Stomach (tissue), 9 donors: ENCODE measurements around the gene PTPN4. TPM values are rescaled to one million over a fixed set of nuclear protein-coding genes. Genes with fewer than 3 reads are reported as not detected.
A peak's percentile ranks its signal among the peaks of the same experiment; 100 is the strongest.

Experiments used
- DNase-seq, 2 donors: peaks; one replicate each; pipeline versions ENCODE4 v3.0.0 to v3.0.0-alpha.2; 2013 to 2019
- H3K27ac ChIP-seq, 5 donors: fragments of 200-600 bp in 4 of 5; sonication (generic) in 4 of 5; one replicate each; pipeline ENCODE4 v1.5.1; 2013 to 2019; ENCODE audit warnings: mild to moderate bottlenecking in 1 of 5, moderate library complexity in 1 of 5
- H3K27me3 ChIP-seq, 3 donors: fragments of 200-600 bp; sonication (generic); one replicate each; pipeline ENCODE4 v1.5.1; 2017 to 2019; ENCODE audit warnings: mixed run types in 1 of 3
- H3K36me3 ChIP-seq, 4 donors: fragments of 200-600 bp; sonication (generic); 1 replicate in 3 of 4; 2 replicates in 1 of 4; pipeline ENCODE4 v1.5.1; 2016 to 2019
- H3K4me1 ChIP-seq, 4 donors: fragments of 200-600 bp; sonication (generic); one replicate each; pipeline ENCODE4 v1.5.1; 2016 to 2019
- H3K4me3 ChIP-seq, 4 donors: fragments of 200-600 bp; sonication (generic) in 3 of 4; one replicate each; pipeline ENCODE4 v1.5.1; 2016 to 2019; ENCODE audit warnings: mild to moderate bottlenecking in 1 of 4
- H3K9me3 ChIP-seq, 4 donors: fragments of 200-600 bp; sonication (generic); one replicate each; pipeline ENCODE4 v1.5.1; 2016 to 2019
- CTCF ChIP-seq, 7 experiments: fragments of 450-650 bp in 4 of 7; fragments of 200-600 bp in 3 of 7; sonication (generic) in 3 of 7; IDR thresholded peaks; one replicate each; pipeline ENCODE4 v1.5.1; 2016 to 2019; ENCODE audit warnings: antibody characterized with exemption in 7 of 7, control low read depth in 2 of 7, mild to moderate bottlenecking in 1 of 7
- EP300 ChIP-seq: sonication (generic); formaldehyde crosslinking; IDR thresholded peaks from one replicate; pipeline ENCODE4 v1.6.1; 2017; ENCODE audit warnings: antibody characterized with exemption
- POLR2A ChIP-seq, 4 donors: fragments of 450-650 bp; IDR thresholded peaks; one replicate each; pipeline ENCODE4 v1.6.1; 2016; ENCODE audit warnings: antibody characterized with exemption in 4 of 4, control low read depth in 2 of 4, mild to moderate bottlenecking in 1 of 4, moderate library complexity in 1 of 4
- POLR2AphosphoS5 ChIP-seq, 3 donors: sonication (generic); formaldehyde crosslinking; IDR thresholded peaks; one replicate each; pipeline ENCODE4 v1.6.1; 2016; ENCODE audit warnings: antibody characterized with exemption in 3 of 3
- WGBS, 5 donors: extraction: QIAGEN DNeasy Blood & Tissue Kit in 3 of 5; methylation state at CpG; one replicate each; pipeline versions ENCODE4 v1.1.5 to v1.1.7; 2013 to 2018; 5-methylcytosine and 5-hydroxymethylcytosine counted together
- intact Hi-C: fragments of 100-400 bp; cut with DNase I; formaldehyde crosslinking; loops from one replicate; pipeline ENCODE4 v1.15.1; 2023; ENCODE audit warnings: low total_unique reads
- polyA plus RNA-seq, 3 donors: library from polyadenylated mRNA; stranded (reverse); fragments of 200-250 nt; gene quantifications; one replicate each; pipeline ENCODE4 v1.2.3, GENCODE V29; 2013
- total RNA-seq, 5 donors: library from RNA; depleted of rRNA; stranded (reverse); fragments of >200 nt; gene quantifications; one replicate each; pipeline versions ENCODE4 v1.1.0 to v1.2.3, GENCODE V29; 2014 to 2016
- donor health status: healthy with polysubstance abuse.
- donor health status: Bipolar disorder and iron deficiency.
- donor health status: healthy.

Gene PTPN4
- total and polyA plus RNA-seq, 8 donors = 2.9 to 450 (median 18.8) TPM

GRCh38 chr2:119943058-119943457 lies 183.3 kb downstream of the PTPN4 start:
- H3K9me3 ChIP-seq = no peaks in the 10 kb centered on the region
- TF ChIP-seq POLR2AphosphoS5 (IDR thresholded peaks at IDR 0.05) (no peak), EP300 (no peak), POLR2A (IDR thresholded peaks at IDR 0.05) (no peak), CTCF (IDR thresholded peaks at IDR 0.05) (no peak)
- H3K27me3 ChIP-seq = no peaks in the 10 kb centered on the region
- H3K27ac ChIP-seq = no peak overlapping the region
- intact Hi-C loops = no loop called here
- no peak overlapping the region for H3K4me3 ChIP-seq
- H3K4me1 ChIP-seq = peaks cover 0 to 3% (median 0%) of the 10 kb centered on the region in 4 donors
- no peak for DNase-seq
- H3K36me3 ChIP-seq = peaks cover 6 to 38% (median 15%) of the 10 kb centered on the region in 4 donors

- H3K9me3 ChIP-seq = no peaks in the 10 kb centered on the region
- H3K4me3 ChIP-seq = no peak overlapping the region
- intact Hi-C loops = no loop called here
- H3K27ac ChIP-seq = no peak overlapping the region
- WGBS, 5 donors = 88 to 95% (median 93%) methylated on average over 1 of the region's 1 CpG
- H3K4me1 ChIP-seq = peaks cover 0 to 3% (median 0%) of the 10 kb centered on the region in 4 donors
- H3K36me3 ChIP-seq = peaks cover 6 to 33% (median 24%) of the 10 kb centered on the region in 4 donors
- no peaks in the 10 kb centered on the region for H3K27me3 ChIP-seq
- DNase-seq = no peak
- no peak for TF ChIP-seq EP300
- TF ChIP-seq POLR2AphosphoS5 (IDR thresholded peaks at IDR 0.05) = no peak
- no peak for TF ChIP-seq POLR2A (IDR thresholded peaks at IDR 0.05)
- no peak for TF ChIP-seq CTCF (IDR thresholded peaks at IDR 0.05)
These were observed 187.8 kb downstream of the PTPN4 start for GRCh38 chr2:119947535-119947934.

- WGBS, 5 donors = 65 to 88% (median 81%) methylated on average over 2 of the region's 2 CpGs
- Histone ChIP-seq H3K9me3 (no peaks in the 10 kb centered on the region), H3K27me3 (no peaks in the 10 kb centered on the region), H3K4me3 (no peak overlapping the region), H3K4me1 (no peaks in the 10 kb centered on the region), H3K27ac (no peak overlapping the region), H3K36me3 (peaks cover 13 to 56% (median 42%) of the 10 kb centered on the region in 4 donors)
- TF ChIP-seq POLR2A (IDR thresholded peaks at IDR 0.05) (no peak), EP300 (no peak), CTCF (IDR thresholded peaks at IDR 0.05) (no peak), POLR2AphosphoS5 (IDR thresholded peaks at IDR 0.05) (no peak)
- intact Hi-C loops = no loop called here
- DNase-seq = no peak
These were observed 191.2 kb downstream of the PTPN4 start for GRCh38 chr2:119950966-119951365.

GRCh38 chr2:119958670-119959268 lies 199.0 kb downstream of the PTPN4 start:
- Histone ChIP-seq H3K4me3 (no peak overlapping the region), H3K36me3 (peaks cover 9 to 73% (median 64%) of the 10 kb centered on the region in 4 donors), H3K9me3 (peaks cover 0 to 4% (median 0%) of the 10 kb centered on the region in 4 donors), H3K27ac (no peak overlapping the region), H3K4me1 (no peaks in the 10 kb centered on the region), H3K27me3 (no peaks in the 10 kb centered on the region)
- peak in 1 of 2 donors; percentile 4 for DNase-seq
- intact Hi-C loops = no loop called here
- no peak for TF ChIP-seq EP300
- no peak for TF ChIP-seq POLR2A (IDR thresholded peaks at IDR 0.05)
- TF ChIP-seq POLR2AphosphoS5 (IDR thresholded peaks at IDR 0.05) = no peak
- no peak for TF ChIP-seq CTCF (IDR thresholded peaks at IDR 0.05)
